GM18508 (cell line): Measurements from ENCODE around the gene SLC30A3.

Source experiments
- ATAC-seq: cut with Tn5 transposase; IDR thresholded peaks from one replicate; pipeline ENCODE4 v1.9.1; 2021; ENCODE audit warnings: moderate number of reproducible peaks; ENCODE audit not compliant: insufficient read depth, unreplicated experiment

Gene SLC30A3

DNA sequence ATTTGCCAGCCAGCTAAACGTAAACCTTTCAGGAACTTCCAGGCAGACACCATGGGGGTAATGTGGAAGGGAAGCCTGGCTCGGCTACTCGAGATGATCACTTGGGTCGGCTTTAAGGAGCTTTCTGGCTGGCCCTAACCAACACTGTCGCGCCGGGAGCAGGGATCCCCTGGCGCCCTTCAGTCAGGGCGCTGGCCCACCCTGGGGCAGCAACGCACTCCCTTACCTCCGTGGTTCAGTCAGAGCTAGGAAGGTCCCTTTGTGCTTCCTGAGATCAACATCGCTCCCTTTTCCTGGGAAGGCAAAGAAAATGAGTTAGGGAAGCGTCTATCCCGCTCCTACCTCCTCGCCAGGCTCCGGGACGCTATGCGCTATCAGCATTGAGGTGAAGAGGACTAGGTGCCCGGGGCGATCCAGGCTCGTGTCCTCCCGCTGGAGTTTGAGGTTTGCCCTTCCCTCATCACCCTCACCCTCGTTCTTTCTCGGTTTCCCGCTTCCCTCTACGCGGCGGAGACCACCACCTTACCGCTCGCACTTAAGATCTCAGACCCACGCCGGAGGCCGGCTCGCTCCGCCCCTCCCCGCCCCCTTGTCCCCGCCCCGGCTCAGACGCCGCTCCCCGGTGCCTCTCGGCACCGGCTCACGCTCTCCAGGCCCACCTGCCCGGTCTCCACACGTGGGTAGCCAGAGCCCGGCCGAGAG is 51.5 kb downstream of the SLC30A3 start:
- ATAC-seq = no peak

DNA sequence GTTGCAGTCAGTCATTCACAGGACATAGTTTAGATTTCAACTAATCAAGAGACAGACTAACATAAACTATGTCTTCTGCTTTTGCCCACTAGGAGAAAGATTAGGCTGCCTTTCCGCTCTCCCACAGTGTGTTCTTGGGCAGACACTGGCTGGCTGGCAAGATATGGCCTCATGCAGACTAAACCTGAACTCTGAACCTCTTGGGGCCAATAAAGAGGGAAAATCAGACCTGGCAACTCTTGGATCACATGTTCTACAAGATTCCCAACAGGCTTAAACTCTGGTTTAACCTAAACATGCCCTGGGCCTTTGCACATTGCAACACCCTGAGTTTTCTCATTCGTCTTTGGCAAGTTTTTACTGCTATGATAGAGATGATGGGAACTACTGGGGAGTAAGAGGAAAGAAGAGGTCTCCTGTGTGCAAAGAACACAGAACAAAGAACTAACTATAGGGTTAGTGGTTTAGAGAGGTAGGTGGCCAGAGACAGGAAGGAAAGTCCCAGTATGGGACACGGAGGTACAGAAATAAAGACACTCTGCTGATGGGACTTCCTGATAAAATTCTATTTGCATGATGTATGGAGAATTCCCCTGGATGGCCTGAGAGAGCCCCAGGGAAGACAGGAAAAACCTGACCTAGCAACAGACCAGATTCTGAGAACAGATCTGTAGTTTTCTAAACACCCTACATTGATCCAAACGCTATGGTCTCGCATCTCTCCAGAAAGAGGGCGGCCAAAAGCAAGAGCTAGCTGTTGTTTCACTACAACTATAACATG is 53.0 kb downstream of the SLC30A3 start:
- ATAC-seq = no peak

DNA sequence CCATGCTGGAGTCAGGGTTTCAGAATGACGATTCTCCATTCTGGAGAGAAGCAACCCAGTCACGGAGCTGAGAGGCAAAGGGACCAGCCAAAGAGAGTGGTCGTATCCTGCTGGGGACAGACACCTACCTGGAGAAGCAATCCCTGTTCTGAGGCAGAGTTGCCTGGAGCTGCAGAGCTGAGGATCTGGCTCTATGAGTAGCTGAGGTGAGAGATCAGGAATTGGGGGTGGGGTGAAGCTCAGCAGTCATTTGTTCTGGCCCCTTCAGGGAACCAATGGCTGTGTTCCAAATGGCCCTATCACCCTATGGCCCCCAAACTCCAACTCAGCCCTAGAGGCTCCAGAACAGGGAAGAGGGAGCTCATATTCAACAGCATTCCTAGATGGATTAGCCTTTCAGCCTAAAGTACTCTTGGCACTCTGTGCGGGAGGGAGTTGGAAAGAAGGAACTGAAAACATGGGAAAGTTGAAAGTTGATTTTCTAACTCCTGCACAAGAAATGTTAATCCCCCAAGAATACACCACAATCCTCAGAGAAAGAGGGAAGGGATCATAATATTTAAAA is 54.3 kb downstream of the SLC30A3 start:
- ATAC-seq = no peak

DNA sequence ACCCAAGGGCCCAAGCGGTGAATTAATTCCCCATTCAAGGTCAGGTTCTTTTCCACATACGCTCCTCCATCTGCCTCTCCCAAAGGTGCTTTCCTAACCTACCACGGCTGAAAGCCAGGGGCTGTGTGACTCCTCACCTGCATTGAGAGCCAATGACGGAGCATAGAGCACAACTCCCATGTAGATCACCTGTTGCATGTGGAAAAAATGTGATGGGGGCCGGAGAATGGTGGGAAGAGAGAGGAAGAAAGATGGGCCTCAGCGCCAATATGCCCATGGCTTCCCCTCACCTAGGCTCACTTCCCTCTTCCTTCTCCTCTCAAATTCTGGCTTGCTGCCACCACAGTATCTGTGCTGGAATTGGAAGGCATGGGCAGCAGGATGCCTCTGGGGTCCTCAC is 56.5 kb downstream of the SLC30A3 start:
- no peak for ATAC-seq

GRCh38 chr2:27205206-27205605 is 57.6 kb downstream of the SLC30A3 start:
- no peak for ATAC-seq

DNA sequence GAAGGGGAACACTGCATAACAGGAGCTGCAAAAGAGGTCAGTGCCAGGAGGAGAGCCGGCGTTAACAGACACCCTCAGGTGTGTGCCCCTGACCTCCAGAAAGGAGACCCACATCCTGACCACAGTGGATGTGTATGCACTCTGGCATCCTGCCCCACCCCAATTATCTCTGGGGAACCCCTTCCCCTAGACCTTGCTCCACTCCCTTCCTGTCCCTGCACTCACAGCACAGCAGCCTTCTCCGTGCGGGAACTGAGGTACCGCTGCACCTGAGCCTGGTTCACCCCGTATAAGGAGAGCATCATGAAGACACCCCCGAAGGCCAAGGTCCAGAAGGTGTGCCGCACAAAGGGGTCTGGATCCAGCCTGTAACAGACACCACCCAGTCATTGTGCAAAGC is 58.3 kb downstream of the SLC30A3 start:
- no peak for ATAC-seq

- ATAC-seq = no peak
These were observed 59.1 kb downstream of the SLC30A3 start for GRCh38 chr2:27203741-27204140.
